ENCODE measurements around the gene ANKRD6.
A peak's percentile ranks its signal among the peaks of the same experiment; 100 is the strongest.

Gene ANKRD6

DNA sequence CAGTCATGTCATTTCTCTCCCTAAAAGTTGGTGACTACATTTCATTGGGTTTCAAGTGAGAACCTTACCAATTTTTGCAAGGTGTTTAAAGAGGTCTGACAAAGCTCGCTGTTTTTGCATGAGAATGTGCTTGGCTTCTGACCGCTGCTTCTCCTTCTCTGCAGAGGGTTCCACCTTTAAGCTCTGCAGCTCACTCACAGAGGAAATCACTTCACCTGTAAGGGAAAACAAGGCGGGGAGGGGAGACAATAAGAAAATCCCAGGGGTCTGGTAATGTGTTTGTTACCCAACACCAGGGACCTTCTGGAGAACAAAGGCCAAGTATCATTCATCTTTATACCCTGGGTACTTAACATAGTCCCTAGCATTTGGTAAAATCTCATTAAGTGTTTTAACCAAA, 245.6 kb downstream of the ANKRD6 start:
- no peaks in the 10 kb centered on the region for H3K4me1 Mint-ChIP-seq
- no peaks in the 10 kb centered on the region for H3K27me3 Mint-ChIP-seq
- peaks cover 50% of the 10 kb centered on the region for H3K36me3 Mint-ChIP-seq
- H3K27ac Mint-ChIP-seq: no peak overlapping the region
- H3K4me3 Mint-ChIP-seq: no peak overlapping the region
- CTCF ChIA-PET: no interaction called here
- DNase-seq: no peak
- no peaks in the 10 kb centered on the region for H3K9me3 Mint-ChIP-seq

DNA sequence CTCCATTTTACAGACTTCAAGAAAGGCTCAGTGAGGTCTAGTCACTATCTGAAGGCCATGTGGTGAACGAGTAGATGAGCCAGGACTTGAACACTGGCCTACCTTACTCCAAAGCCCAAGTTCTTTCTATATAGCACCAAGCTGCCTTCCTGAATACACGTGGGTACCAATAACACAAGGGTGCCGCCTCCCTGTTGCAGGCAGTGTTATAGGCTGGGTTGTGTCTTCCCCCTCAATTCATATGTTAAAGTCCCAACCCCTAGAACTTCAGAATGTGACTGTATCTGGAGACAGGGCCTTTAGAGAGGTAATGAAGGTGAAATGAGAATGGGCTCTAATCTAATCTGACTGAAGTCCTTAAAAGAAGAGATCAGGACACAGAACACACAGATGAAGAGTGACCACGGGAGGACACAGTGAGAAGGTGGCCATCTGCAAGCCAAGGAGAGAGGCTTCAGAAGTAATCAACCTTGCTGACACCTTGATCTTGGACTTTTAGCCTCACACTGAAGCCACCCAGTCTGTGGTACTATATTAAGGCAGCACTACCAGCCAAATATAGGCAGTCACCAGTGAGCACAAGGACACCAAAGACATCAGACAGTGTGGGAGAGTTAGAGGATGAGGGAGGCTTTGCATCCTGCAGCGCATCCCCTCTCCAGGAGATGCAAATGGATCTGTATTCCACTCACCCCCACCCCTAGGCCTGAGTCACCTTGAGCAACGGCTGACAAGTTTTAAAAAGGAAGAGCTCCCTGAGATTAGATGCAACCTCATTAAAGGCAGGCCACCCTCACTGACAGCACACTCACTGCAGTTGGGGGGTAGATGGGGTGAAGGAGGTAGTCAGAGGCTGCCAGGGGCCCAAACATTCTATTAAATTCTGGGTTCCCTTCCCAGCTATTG, 246.5 kb downstream of the ANKRD6 start:
- peak overlapping the region; percentile 43 for H3K27ac Mint-ChIP-seq

DNA sequence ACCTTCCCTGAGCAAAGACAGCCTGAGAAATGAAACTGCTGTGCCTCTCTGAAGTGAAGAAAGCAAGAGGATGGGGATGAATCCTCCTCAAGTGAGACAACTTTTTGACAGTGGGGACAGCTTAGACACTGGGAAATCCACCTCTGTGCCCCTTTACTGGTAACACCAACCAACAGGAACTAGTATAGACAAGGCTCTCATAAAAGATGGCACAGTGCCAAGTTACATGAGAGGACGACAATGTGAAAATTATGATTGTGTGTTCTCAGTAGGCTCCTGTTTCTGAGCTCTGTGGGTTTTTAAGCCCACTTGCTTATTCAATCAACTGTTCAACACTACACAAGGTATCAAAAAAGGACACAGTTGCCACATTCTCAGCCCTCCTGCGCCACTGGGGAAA, 247.2 kb downstream of the ANKRD6 start:
- no peak overlapping the region for H3K27ac Mint-ChIP-seq
- CTCF ChIA-PET: no interaction called here
- no peaks in the 10 kb centered on the region for H3K4me1 Mint-ChIP-seq

More for the DNA sequence above, 246.5 kb downstream of the ANKRD6 start:
- Mint-ChIP-seq H3K36me3 (peaks cover 51% of the 10 kb centered on the region), H3K9me3 (no peaks in the 10 kb centered on the region), H3K4me1 (no peaks in the 10 kb centered on the region), H3K27me3 (no peaks in the 10 kb centered on the region), H3K4me3 (no peak overlapping the region)
- CTCF ChIA-PET: no interaction called here
- DNase-seq: no peak

DNA sequence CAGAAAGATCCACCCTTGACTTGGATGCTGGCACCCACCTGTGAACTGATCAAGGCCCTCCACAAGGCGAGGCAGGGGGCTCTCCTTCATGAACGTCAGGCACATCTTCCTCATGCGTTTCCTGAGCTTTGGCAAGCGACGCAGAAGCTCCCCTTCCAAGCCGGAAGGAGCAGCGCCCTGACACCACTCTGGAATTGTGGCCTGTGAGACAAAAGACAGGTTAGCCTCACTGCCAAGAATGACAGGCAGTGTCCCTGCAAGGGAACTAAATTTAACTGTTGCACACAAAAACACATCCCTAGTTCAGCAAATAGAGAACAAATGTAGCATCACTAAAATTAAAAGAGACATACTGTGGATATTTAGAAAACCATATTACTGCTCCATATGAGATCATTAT, 247.6 kb downstream of the ANKRD6 start:
- peaks cover 51% of the 10 kb centered on the region for H3K36me3 Mint-ChIP-seq

More for the DNA sequence above, 247.2 kb downstream of the ANKRD6 start:
- Mint-ChIP-seq H3K27me3 (no peaks in the 10 kb centered on the region), H3K9me3 (no peaks in the 10 kb centered on the region), H3K36me3 (peaks cover 52% of the 10 kb centered on the region), H3K4me3 (no peak overlapping the region)
- no peak for DNase-seq

DNA sequence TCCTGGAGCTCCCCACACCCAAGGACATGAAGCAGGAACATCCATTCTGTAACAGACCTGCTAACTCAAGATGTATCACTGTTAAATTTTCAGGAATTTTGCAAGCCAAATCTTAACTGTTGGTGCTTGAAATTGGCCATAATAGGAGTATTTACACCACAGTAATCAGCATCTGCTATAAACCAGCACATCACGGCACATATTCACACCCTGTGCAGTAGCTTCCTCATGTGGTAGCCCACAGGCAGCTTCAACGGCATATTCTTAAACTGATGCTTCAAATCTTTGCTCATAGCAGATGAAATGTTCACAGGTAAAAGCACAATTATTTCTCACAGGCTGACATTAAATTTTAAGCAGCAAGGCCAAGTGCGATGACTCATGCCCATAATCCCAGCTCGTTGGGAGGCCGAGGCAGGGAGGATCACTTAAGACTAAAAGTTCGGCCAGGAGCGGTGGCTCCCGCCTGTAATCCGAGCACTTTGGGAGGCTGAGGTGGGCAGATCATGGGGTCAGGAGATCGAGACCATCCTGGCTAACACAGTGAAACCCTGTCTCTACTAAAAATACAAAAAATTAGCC, 249.1 kb downstream of the ANKRD6 start:
- no peak overlapping the region for H3K4me3 Mint-ChIP-seq
- no peak for DNase-seq
- CTCF ChIA-PET: no interaction called here
- H3K9me3 Mint-ChIP-seq: no peaks in the 10 kb centered on the region
- H3K27me3 Mint-ChIP-seq: no peaks in the 10 kb centered on the region
- H3K4me1 Mint-ChIP-seq: no peaks in the 10 kb centered on the region
- no peak overlapping the region for H3K27ac Mint-ChIP-seq
- H3K36me3 Mint-ChIP-seq: peaks cover 51% of the 10 kb centered on the region

More for the DNA sequence above, 247.6 kb downstream of the ANKRD6 start:
- no peak overlapping the region for H3K27ac Mint-ChIP-seq
- H3K4me1 Mint-ChIP-seq: no peaks in the 10 kb centered on the region
- DNase-seq: no peak
- no peaks in the 10 kb centered on the region for H3K27me3 Mint-ChIP-seq
- no peak overlapping the region for H3K4me3 Mint-ChIP-seq
- CTCF ChIA-PET: no interaction called here
- H3K9me3 Mint-ChIP-seq: no peaks in the 10 kb centered on the region

DNA sequence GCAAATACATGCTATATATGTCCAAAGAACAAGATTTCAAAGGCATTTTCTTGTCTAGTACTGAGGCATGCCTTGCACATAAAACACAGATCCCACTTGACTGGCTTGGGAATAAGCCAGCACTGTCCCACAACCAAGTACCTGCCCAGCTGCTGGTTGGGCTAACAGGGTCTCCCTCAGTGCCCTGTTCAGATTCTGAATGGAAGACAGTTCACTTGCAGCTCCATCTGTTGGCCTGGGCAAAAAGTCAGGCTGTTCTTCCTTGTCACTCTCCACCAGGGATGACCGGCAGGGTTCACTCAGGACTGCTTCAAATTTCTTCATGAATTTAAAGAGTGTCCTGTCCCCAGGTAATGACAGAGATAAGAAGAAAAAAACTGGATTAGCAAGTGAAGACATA, 250.0 kb downstream of the ANKRD6 start:
- Mint-ChIP-seq H3K9me3 (no peaks in the 10 kb centered on the region), H3K27me3 (no peaks in the 10 kb centered on the region), H3K4me3 (no peak overlapping the region), H3K27ac (no peak overlapping the region), H3K4me1 (no peaks in the 10 kb centered on the region), H3K36me3 (peaks cover 51% of the 10 kb centered on the region)
- CTCF ChIA-PET: no interaction called here
- DNase-seq: no peak
